ENCODE results near the gene CAV3. TPM values are rescaled to one million over a fixed set of nuclear protein-coding genes. Genes with fewer than 3 reads are reported as not detected.
"Not testable (repeated sequence)": the region's sequence is repeated elsewhere in the genome, so short reads cannot be mapped to it uniquely, and the experiment has no call there.

CAV3 gene
- total RNA-seq = 27.5 TPM
- long read RNA-seq, transcript CAV3-201 (2 exons, 1,431 nt) = major isoform, 71 of 73 reads
- long read RNA-seq, partial matches to known transcripts = 0 of 73 reads
- long read RNA-seq, other reads (novel, unspliced or antisense) = 2 of 73 reads

GRCh38 chr3:8733332-8734094 is at the start of gene CAV3:
Gene CAV3 (plus strand): TSS chr3:8733802. CDS start chr3:8733877, 75 bp downstream.
- DNase-seq = peak; percentile 55
- intact Hi-C loops (cut with DNase I) = no loop called here
- peak; percentile 91 for ATAC-seq (ENCODE audit: poor library complexity)

GRCh38 chr3:8684992-8685391 is 48.6 kb upstream of the CAV3 start:
- intact Hi-C loops (cut with DNase I); ATAC-seq (ENCODE audit: poor library complexity); DNase-seq: not testable (repeated sequence)

- ATAC-seq (ENCODE audit: poor library complexity); DNase-seq; intact Hi-C loops (cut with DNase I): not testable (repeated sequence)
These were observed 42.3 kb upstream of the CAV3 start for GRCh38 chr3:8691295-8691694.

GRCh38 chr3:8702560-8702959 is 31.0 kb upstream of the CAV3 start:
- ATAC-seq (ENCODE audit: poor library complexity) (no peak), DNase-seq (no peak)
- intact Hi-C loops (cut with DNase I) = no loop called here

GRCh38 chr3:8705575-8705974 is 28.0 kb upstream of the CAV3 start:
- intact Hi-C loops (cut with DNase I) = no loop called here
- ATAC-seq (ENCODE audit: poor library complexity) (no peak), DNase-seq (no peak)

GRCh38 chr3:8709287-8709686 is 24.3 kb upstream of the CAV3 start:
- ATAC-seq (ENCODE audit: poor library complexity) = no peak
- intact Hi-C loops (cut with DNase I) = no loop called here
- no peak for DNase-seq

GRCh38 chr3:8709801-8710507 is 23.6 kb upstream of the CAV3 start:
- DNase-seq = no peak
- ATAC-seq (ENCODE audit: poor library complexity) = no peak
- intact Hi-C loops (cut with DNase I) = no loop called here

GRCh38 chr3:8712045-8712907 is 21.3 kb upstream of the CAV3 start:
- intact Hi-C loops (cut with DNase I) = no loop called here
- peak; percentile 62 for ATAC-seq (ENCODE audit: poor library complexity)
- no peak for DNase-seq

- DNase-seq = no peak
- ATAC-seq (ENCODE audit: poor library complexity) = no peak
- intact Hi-C loops (cut with DNase I) = no loop called here
These were observed 20.7 kb upstream of the CAV3 start for GRCh38 chr3:8712908-8713255.

- no peak for DNase-seq
- no peak for ATAC-seq (ENCODE audit: poor library complexity)
- intact Hi-C loops (cut with DNase I) = no loop called here
These were observed 19.5 kb upstream of the CAV3 start for GRCh38 chr3:8713901-8714759.

GRCh38 chr3:8715757-8716156 is 17.8 kb upstream of the CAV3 start:
- DNase-seq; intact Hi-C loops (cut with DNase I); ATAC-seq (ENCODE audit: poor library complexity): not testable (repeated sequence)

- intact Hi-C loops (cut with DNase I) = no loop called here
- DNase-seq (no peak), ATAC-seq (ENCODE audit: poor library complexity) (no peak)
These were observed 10.8 kb upstream of the CAV3 start for GRCh38 chr3:8722808-8723207.

- no peak for DNase-seq
These were observed 10.0 kb upstream of the CAV3 start for GRCh38 chr3:8723612-8724011.

GRCh38 chr3:8724108-8724752 is 9.4 kb upstream of the CAV3 start:
- DNase-seq (no peak), ATAC-seq (ENCODE audit: poor library complexity) (no peak)
- intact Hi-C loops (cut with DNase I) = no loop called here

More at GRCh38 chr3:8723612-8724011, 10.0 kb upstream of the CAV3 start:
- no peak for ATAC-seq (ENCODE audit: poor library complexity)
- intact Hi-C loops (cut with DNase I) = no loop called here

GRCh38 chr3:8727605-8728512 is 5.7 kb upstream of the CAV3 start:
- intact Hi-C loops (cut with DNase I) = no loop called here
- ATAC-seq (ENCODE audit: poor library complexity) (no peak), DNase-seq (no peak)

GRCh38 chr3:8729479-8729878 is 4.1 kb upstream of the CAV3 start:
- intact Hi-C loops (cut with DNase I) = no loop called here
- ATAC-seq (ENCODE audit: poor library complexity) (no peak), DNase-seq (no peak)

- intact Hi-C loops (cut with DNase I) = no loop called here
- DNase-seq (no peak), ATAC-seq (ENCODE audit: poor library complexity) (no peak)
These were observed 2.9 kb upstream of the CAV3 start for GRCh38 chr3:8730656-8731055.

Measured in Right ventricle myocardium superior (tissue), 1 donor.